Measurements from ENCODE around the gene SP3.

Gene SP3

DNA sequence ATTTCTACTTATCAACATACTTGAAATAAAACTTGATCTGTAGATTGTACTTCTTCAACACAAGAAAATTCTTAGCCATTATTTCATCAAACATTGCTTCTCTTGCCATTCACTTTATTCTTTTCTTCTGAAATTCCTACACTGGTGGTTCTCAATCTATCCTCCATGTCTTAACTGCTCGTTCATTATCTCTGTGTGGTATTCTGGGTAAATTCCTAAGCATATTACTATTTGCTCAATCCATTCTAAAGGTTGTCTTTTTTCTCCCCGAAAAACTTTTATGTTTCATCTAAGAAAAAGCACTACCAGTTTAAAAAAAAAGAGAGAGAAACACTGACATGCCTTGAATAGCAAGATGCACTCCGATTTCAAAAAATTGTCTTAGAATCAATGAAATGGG is 18.0 kb downstream of the SP3 start:
- in situ Hi-C loops (cut with MboI; ENCODE audit: low sequenced_read_pairs, unreplicated experiment), result no loop called here
- TF ChIP-seq, protein P1, sequence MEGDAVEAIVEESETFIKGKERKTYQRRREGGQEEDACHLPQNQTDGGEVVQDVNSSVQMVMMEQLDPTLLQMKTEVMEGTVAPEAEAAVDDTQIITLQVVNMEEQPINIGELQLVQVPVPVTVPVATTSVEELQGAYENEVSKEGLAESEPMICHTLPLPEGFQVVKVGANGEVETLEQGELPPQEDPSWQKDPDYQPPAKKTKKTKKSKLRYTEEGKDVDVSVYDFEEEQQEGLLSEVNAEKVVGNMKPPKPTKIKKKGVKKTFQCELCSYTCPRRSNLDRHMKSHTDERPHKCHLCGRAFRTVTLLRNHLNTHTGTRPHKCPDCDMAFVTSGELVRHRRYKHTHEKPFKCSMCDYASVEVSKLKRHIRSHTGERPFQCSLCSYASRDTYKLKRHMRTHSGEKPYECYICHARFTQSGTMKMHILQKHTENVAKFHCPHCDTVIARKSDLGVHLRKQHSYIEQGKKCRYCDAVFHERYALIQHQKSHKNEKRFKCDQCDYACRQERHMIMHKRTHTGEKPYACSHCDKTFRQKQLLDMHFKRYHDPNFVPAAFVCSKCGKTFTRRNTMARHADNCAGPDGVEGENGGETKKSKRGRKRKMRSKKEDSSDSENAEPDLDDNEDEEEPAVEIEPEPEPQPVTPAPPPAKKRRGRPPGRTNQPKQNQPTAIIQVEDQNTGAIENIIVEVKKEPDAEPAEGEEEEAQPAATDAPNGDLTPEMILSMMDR (IDR thresholded peaks at IDR 0.05; ENCODE audit: borderline replicate concordance, control extremely low read depth, extremely low read depth, insufficient read depth, missing control alignments), result no peak
- no peak for DNase-seq (ENCODE audit: low spot score)

DNA sequence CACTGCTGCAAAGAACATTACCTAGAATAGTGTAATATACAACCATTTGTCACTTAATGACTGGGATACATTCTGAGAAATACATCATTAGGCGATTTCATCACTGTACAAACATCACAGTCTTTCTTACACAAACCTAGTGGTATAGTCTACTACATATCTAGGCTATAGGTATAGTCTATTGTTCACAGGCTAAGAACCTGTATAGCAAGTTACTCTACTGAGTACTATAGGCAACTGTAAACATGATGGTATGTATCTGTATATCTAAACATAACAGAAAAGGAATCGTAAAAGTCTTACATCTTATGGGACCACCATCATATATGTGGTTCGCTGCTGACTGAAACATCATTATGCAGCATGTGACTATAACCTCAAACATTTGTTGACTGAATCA is 21.4 kb downstream of the SP3 start:
- no peak for DNase-seq (ENCODE audit: low spot score)
- TF ChIP-seq, protein P1 (IDR thresholded peaks at IDR 0.05; ENCODE audit: borderline replicate concordance, control extremely low read depth, extremely low read depth, insufficient read depth, missing control alignments), result no peak
- in situ Hi-C loops (cut with MboI; ENCODE audit: low sequenced_read_pairs, unreplicated experiment), result no loop called here

DNA sequence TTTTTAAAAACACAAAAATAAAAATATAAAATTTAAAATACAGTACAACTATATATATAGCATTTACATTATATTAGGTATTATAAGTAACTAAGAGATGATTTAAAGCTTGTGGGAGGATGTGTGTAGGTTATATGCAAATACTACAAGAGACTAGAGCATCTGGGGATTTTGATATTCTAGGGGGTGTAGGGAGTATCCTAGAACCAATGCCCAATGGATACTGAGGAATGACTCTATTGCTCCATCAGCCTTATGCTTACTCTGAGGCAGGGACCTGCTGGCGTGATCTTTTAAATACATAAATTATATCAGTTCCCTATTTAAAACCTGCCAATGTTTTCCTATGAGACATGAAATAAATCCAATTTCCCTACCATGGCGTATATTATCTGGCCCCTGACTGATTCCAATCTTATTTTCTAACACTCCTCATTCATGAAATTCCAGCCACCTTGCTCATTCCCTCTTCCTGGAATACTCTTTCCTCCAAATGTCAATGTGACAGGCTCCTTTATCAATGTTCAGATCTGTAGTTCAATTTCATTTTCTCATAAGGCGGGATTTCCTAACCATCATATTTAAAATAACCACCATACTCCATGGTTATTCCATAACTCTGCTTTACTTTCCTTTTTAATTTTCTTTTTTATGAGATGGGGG is 22.2 kb downstream of the SP3 start:
- TF ChIP-seq, protein P1 (IDR thresholded peaks at IDR 0.05; ENCODE audit: borderline replicate concordance, control extremely low read depth, extremely low read depth, insufficient read depth, missing control alignments), result no peak
- in situ Hi-C loops (cut with MboI; ENCODE audit: low sequenced_read_pairs, unreplicated experiment), result no loop called here
- DNase-seq (ENCODE audit: low spot score), result no peak

DNA sequence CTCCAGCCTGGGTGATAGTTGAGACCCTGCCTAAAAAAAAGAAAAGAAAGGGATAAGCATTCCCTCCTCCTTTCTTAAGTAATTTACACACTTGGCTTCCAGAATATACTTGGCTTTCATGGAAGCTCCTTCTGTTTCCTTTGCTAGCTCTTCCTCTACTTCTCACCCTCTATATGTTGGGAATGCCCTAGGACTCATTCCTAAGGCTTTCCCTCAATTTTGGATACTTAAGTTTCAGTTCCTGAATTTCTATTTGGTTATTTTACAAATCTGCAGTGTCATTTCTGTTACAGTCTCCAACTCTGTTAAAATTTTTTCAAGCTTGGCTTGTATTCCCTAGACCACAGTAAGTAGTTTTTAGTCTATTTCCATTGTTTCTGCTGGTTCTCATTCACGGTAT is 23.6 kb downstream of the SP3 start:
- TF ChIP-seq, protein P1 (IDR thresholded peaks at IDR 0.05; ENCODE audit: borderline replicate concordance, control extremely low read depth, extremely low read depth, insufficient read depth, missing control alignments), result no peak

DNA sequence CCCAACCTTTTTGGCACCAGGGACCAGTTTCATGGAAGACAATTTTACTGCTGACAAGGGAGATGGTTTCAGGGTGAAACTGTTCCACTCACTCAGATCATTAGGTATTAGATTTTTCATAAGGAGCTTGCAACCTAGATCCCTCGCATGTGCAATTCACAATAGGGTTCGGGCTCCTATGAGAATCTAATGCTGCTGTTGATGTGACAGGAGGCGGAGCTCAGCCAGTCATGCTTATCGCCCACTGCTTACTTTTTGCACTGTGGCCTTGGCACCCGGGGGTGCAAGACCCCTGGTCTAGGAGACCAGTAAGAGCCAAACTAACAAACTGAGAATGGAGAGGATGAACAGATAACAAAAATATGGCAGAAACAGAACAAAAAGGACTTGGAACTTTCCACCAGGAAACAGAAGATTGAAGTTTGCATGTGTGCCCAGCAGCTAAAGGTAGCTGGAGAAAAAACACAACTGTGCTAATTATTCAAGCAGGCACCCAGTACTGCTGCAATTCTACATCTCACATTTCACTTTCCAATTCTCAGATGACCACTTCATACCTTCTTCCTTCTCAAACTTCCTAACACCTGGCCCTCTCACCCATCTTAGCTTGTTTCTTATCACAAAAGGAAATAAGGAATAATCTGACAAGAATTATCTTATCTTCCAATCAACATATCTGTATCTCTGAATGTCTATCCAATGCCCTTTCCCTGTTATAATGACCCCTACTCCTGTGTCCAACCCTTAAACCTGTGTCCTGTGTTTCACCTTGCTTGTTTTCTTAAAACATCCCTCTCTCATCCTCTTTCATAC is 24.8 kb downstream of the SP3 start:
- DNase-seq (ENCODE audit: low spot score), result no peak
- in situ Hi-C loops (cut with MboI; ENCODE audit: low sequenced_read_pairs, unreplicated experiment), result no loop called here
- TF ChIP-seq, protein P1 (IDR thresholded peaks at IDR 0.05; ENCODE audit: borderline replicate concordance, control extremely low read depth, extremely low read depth, insufficient read depth, missing control alignments), result no peak

More for the DNA sequence above, 23.6 kb downstream of the SP3 start:
- no peak for DNase-seq (ENCODE audit: low spot score)
- in situ Hi-C loops (cut with MboI; ENCODE audit: low sequenced_read_pairs, unreplicated experiment), result no loop called here

DNA sequence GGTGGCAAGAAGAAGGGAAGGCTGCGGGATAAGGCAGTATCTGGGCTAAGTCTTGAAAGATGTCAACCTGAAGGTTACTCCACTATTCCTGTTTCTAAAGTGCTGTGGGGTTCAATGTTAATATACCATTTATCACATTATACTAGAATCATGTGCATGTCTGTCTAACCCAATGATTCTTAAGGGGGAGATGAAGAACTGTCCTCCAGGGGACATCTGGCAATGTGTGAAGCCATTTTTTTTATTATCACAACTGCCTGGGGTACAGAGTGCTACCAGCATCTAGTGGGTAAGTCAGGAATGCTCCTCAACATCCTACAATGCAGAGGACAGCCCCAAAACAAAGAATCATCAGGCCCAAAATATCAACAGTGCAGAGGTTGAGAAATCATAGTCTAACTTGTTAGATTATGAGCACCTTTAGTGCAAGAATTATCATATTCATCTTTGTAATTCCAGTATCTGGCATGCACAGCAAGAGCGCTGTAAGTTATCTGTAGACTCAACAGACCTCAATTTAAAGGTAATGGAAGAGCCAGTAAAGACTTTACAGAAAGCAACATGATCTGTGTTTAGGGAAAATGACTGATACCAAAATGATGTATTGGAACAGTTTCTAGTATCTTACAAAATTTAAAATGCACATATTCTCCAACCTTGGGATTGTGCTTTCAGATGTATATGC is 26.3 kb downstream of the SP3 start:
- TF ChIP-seq, protein P1 (IDR thresholded peaks at IDR 0.05; ENCODE audit: borderline replicate concordance, control extremely low read depth, extremely low read depth, insufficient read depth, missing control alignments), result no peak
- DNase-seq (ENCODE audit: low spot score), result no peak
- in situ Hi-C loops (cut with MboI; ENCODE audit: low sequenced_read_pairs, unreplicated experiment), result no loop called here
